ENCODE results near the gene YJEFN3. TPM values are rescaled to one million over a fixed set of nuclear protein-coding genes. Genes with fewer than 3 reads are reported as not detected.

The YJEFN3 gene
- total and polyA plus RNA-seq, 2 donors (not counting 3 experiments of a cell fraction or from before 2014, with no cell fraction given): 1.9 to 2.1 TPM

GRCh38 chr19:19508217-19508616 is 20.5 kb upstream of the YJEFN3 start:
- FAIRE-seq: no peak
- no peak overlapping the region for H2AFZ ChIP-seq (ENCODE audit: low read depth, low read length)

More at GRCh38 chr19:19508217-19508616, 20.5 kb upstream of the YJEFN3 start:
- dilution Hi-C loops (cut with MboI; ENCODE audit: extremely low pct_ligation_motif_present, low sequenced_read_pairs) (no loop called here), intact Hi-C loops (cut with micrococcal nuclease) (no loop called here)
- no peak overlapping the region for H3K9ac ChIP-seq (replicated peaks; ENCODE audit: extremely low read depth, insufficient read depth, low read length)
- H3K4me3 ChIP-seq (replicated peaks in 1 of 3; ENCODE audit: insufficient read depth in 1 of 3, low read depth in 1 of 3, low read length in 3 of 3): no peak overlapping the region
- H3K4me1 ChIP-seq (ENCODE audit: control insufficient read depth, extremely low read depth, insufficient read depth, low read length): no peaks in the 10 kb centered on the region
- BruUV-seq (replicated peaks): TSS peak; percentile 1
- no peak overlapping the region for H3K27ac ChIP-seq (ENCODE audit: insufficient read depth, low read depth, low read length)
- H3K79me2 ChIP-seq (ENCODE audit: control insufficient read depth, insufficient read depth, low read length): no peaks in the 10 kb centered on the region
- H3K36me3 ChIP-seq (ENCODE audit: control insufficient read depth in 2 of 2, extremely low read depth in 1 of 2, insufficient read depth in 2 of 2, low read length in 2 of 2): peaks cover 14 to 22% of the 10 kb centered on the region in 2 experiments
- no peak overlapping the region for H3K4me2 ChIP-seq (ENCODE audit: insufficient read depth, low read length)
- no peak for TF ChIP-seq POLR2AphosphoS5 (IDR thresholded peaks at IDR 0.05; ENCODE audit: insufficient read depth, low read depth, low read length)
- no peak for TF ChIP-seq CTCF (IDR thresholded peaks at IDR 0.05; ENCODE audit: extremely low read depth in 1 of 2, insufficient read depth in 1 of 2, low read depth in 1 of 2, low read length in 2 of 2)
- no peak for TF ChIP-seq FOS (IDR thresholded peaks at IDR 0.05; ENCODE audit: borderline replicate concordance, insufficient read depth, low read length)
- no peak for TF ChIP-seq EZH2 (IDR thresholded peaks at IDR 0.05; ENCODE audit: borderline replicate concordance, low read depth, low read length, severe bottlenecking)
- TF ChIP-seq MYC (IDR thresholded peaks at IDR 0.05; ENCODE audit: low read depth, low read length): no peak
- TF ChIP-seq POLR2A (IDR thresholded peaks at IDR 0.05; ENCODE audit: low read depth, low read length): no peak
- no peak for TF ChIP-seq GATA2 (IDR thresholded peaks at IDR 0.05; ENCODE audit: insufficient read depth, insufficient read length, low read depth, low read length)
- TF ChIP-seq JUN (IDR thresholded peaks at IDR 0.05; ENCODE audit: borderline replicate concordance, insufficient read depth, insufficient read length, low read depth): no peak
- no peak for TF ChIP-seq MAX (IDR thresholded peaks at IDR 0.05; ENCODE audit: insufficient read depth, insufficient read length)
- CTCF ChIA-PET: no interaction called here
- H3K27me3 ChIP-seq (ENCODE audit: control insufficient read depth in 2 of 2, insufficient read depth in 2 of 2, low read length in 2 of 2): no peaks in the 10 kb centered on the region
- no peak for DNase-seq (ENCODE audit: low read depth, low spot score)
- H4K20me1 ChIP-seq (replicated peaks; ENCODE audit: control insufficient read depth, extremely low read depth, insufficient read depth, low read length): no peaks in the 10 kb centered on the region
- H3K9me3 ChIP-seq (replicated peaks; ENCODE audit: control insufficient read depth, insufficient read depth, low read length): no peaks in the 10 kb centered on the region
- no peaks in the 10 kb centered on the region for H3K9me1 ChIP-seq (replicated peaks; ENCODE audit: control insufficient read depth, extremely low read depth, insufficient read depth, low read length)
- POLR2A ChIA-PET: interaction anchor here (1.2 kb wide), 1 partner anchor 15 kb away, joined by 7 read pairs; no protein-coding TSS in a partner anchor
